Measurements from ENCODE around the gene KCNIP4.

DNA sequence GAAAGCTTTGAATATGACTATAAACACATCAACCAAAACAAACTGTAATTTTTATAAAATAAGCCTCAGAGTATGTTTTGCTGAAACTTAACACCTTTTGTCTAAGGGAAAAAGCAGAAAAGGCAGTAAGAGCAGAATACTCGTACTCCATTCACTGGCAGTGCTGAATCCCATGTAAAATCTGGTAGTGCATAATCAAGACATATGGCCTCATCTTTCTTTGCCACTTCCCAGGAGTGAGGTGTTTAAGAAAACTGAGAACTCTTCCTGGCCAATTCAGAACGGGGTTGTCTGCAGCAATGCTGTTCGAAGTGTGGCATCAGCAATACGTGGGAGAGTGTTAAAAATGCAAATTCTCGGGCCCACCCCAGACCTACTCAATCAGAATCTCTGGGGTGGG is 946.3 kb downstream of the KCNIP4 start:
- TF ChIP-seq, protein P1, sequence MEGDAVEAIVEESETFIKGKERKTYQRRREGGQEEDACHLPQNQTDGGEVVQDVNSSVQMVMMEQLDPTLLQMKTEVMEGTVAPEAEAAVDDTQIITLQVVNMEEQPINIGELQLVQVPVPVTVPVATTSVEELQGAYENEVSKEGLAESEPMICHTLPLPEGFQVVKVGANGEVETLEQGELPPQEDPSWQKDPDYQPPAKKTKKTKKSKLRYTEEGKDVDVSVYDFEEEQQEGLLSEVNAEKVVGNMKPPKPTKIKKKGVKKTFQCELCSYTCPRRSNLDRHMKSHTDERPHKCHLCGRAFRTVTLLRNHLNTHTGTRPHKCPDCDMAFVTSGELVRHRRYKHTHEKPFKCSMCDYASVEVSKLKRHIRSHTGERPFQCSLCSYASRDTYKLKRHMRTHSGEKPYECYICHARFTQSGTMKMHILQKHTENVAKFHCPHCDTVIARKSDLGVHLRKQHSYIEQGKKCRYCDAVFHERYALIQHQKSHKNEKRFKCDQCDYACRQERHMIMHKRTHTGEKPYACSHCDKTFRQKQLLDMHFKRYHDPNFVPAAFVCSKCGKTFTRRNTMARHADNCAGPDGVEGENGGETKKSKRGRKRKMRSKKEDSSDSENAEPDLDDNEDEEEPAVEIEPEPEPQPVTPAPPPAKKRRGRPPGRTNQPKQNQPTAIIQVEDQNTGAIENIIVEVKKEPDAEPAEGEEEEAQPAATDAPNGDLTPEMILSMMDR (IDR thresholded peaks at IDR 0.05): no peak
- no peak for TF ChIP-seq POLR2A (IDR thresholded peaks at IDR 0.05)
